ENCODE data around the gene EXOG.

- TF ChIP-seq, protein P1, sequence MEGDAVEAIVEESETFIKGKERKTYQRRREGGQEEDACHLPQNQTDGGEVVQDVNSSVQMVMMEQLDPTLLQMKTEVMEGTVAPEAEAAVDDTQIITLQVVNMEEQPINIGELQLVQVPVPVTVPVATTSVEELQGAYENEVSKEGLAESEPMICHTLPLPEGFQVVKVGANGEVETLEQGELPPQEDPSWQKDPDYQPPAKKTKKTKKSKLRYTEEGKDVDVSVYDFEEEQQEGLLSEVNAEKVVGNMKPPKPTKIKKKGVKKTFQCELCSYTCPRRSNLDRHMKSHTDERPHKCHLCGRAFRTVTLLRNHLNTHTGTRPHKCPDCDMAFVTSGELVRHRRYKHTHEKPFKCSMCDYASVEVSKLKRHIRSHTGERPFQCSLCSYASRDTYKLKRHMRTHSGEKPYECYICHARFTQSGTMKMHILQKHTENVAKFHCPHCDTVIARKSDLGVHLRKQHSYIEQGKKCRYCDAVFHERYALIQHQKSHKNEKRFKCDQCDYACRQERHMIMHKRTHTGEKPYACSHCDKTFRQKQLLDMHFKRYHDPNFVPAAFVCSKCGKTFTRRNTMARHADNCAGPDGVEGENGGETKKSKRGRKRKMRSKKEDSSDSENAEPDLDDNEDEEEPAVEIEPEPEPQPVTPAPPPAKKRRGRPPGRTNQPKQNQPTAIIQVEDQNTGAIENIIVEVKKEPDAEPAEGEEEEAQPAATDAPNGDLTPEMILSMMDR (optimal IDR thresholded peaks at IDR 0.05 in 1 of 3, IDR thresholded peaks at IDR 0.05 in 1 of 3, conservative IDR thresholded peaks at IDR 0.05 in 1 of 3; ENCODE audit: extremely low read depth in 1 of 3, insufficient read depth in 2 of 3, low read length in 3 of 3) = peak; percentile 79 to 87 (median 86)
- TF ChIP-seq EZH2 (IDR thresholded peaks at IDR 0.05; ENCODE audit: low read length) = no peak
These were observed 25.3 kb downstream of the EXOG start for GRCh38 chr3:38521391-38521987.
